Trophoblast cell (in vitro differentiated cells and primary cell): Measurements from ENCODE around the gene AGBL1.

Experiments used
- DNase-seq, 2 donors: peaks; one replicate each; pipeline ENCODE4 v3.0.0-alpha.2; 2016
- H2AFZ ChIP-seq: 2 replicates; pipeline ENCODE4 v1.6.1; 2013; ENCODE audit warnings: low read length, moderate library complexity, mild to moderate bottlenecking; ENCODE audit not compliant: insufficient read depth, poor library complexity
- H2AK5ac ChIP-seq: 2 replicates; pipeline ENCODE4 v1.6.1; 2013; ENCODE audit warnings: mild to moderate bottlenecking, low read length
- H2BK120ac ChIP-seq: 2 replicates; pipeline ENCODE4 v1.6.1; 2013; ENCODE audit warnings: low read length, mild to moderate bottlenecking, moderate library complexity; ENCODE audit not compliant: insufficient read depth, poor library complexity
- H2BK12ac ChIP-seq: 2 replicates; pipeline ENCODE4 v1.6.1; 2013; ENCODE audit warnings: mild to moderate bottlenecking, low read length, moderate library complexity
- H2BK5ac ChIP-seq: 2 replicates; pipeline ENCODE4 v1.6.1; 2013; ENCODE audit warnings: low read length, low read depth, moderate library complexity, mild to moderate bottlenecking; ENCODE audit not compliant: poor library complexity
- H3K14ac ChIP-seq: 2 replicates; pipeline ENCODE4 v1.6.1; 2013; ENCODE audit warnings: mild to moderate bottlenecking, low read length
- H3K18ac ChIP-seq: 2 replicates; pipeline ENCODE4 v1.6.1; 2013; ENCODE audit warnings: mild to moderate bottlenecking, low read length
- H3K23ac ChIP-seq: 2 replicates; pipeline ENCODE4 v1.6.1; 2013; ENCODE audit warnings: low read length
- H3K27ac ChIP-seq: 2 replicates; pipeline ENCODE4 v1.5.1; 2013; ENCODE audit warnings: low read depth, mild to moderate bottlenecking, inconsistent platforms, low read length, moderate library complexity
- H3K27me3 ChIP-seq: 2 replicates; pipeline ENCODE4 v1.6.1; 2013; ENCODE audit warnings: inconsistent platforms, mild to moderate bottlenecking, low read length, moderate library complexity; ENCODE audit not compliant: insufficient read depth
- H3K36me3 ChIP-seq, 2 experiments: 1 replicate in 1 of 2; 2 replicates in 1 of 2; pipeline ENCODE4 v1.6.1; 2013; ENCODE audit warnings: low read length in 2 of 2, mild to moderate bottlenecking in 2 of 2, moderate library complexity in 1 of 2; ENCODE audit not compliant: insufficient read depth in 2 of 2, control insufficient read depth in 1 of 2
- H3K4ac ChIP-seq: 2 replicates; pipeline ENCODE4 v1.6.1; 2013; ENCODE audit warnings: low read depth, mild to moderate bottlenecking, low read length, moderate library complexity
- H3K4me1 ChIP-seq, 2 experiments: 1 replicate in 1 of 2; 2 replicates in 1 of 2; pipeline ENCODE4 v1.6.1; 2013; ENCODE audit warnings: low read length in 2 of 2, mild to moderate bottlenecking in 2 of 2, moderate library complexity in 1 of 2; ENCODE audit not compliant: insufficient read depth in 2 of 2, control insufficient read depth in 1 of 2
- H3K4me2 ChIP-seq: 2 replicates; pipeline ENCODE4 v1.6.1; 2013; ENCODE audit warnings: inconsistent platforms, mild to moderate bottlenecking, low read length, moderate library complexity
- H3K4me3 ChIP-seq: 2 replicates; pipeline ENCODE4 v1.5.1; 2013; ENCODE audit warnings: mild to moderate bottlenecking, low read depth, low read length, inconsistent platforms
- H3K79me1 ChIP-seq: one replicate; pipeline ENCODE4 v1.6.1; 2013; ENCODE audit warnings: low read length
- H3K79me2 ChIP-seq: 2 replicates; pipeline ENCODE4 v1.6.1; 2013; ENCODE audit warnings: low read length, mild to moderate bottlenecking; ENCODE audit not compliant: control insufficient read depth, insufficient read depth, poor library complexity
- H3K9ac ChIP-seq: 2 replicates; pipeline ENCODE4 v1.6.1; 2013; ENCODE audit warnings: mild to moderate bottlenecking, low read length
- H3K9me3 ChIP-seq: 2 replicates; pipeline ENCODE4 v1.6.1; 2013; ENCODE audit warnings: low read depth, mild to moderate bottlenecking, control low read depth, inconsistent platforms, low read length; ENCODE audit not compliant: insufficient read depth
- H4K12ac ChIP-seq: 2 replicates; pipeline ENCODE4 v1.6.1; 2013; ENCODE audit warnings: low read depth, mild to moderate bottlenecking, low read length, moderate library complexity
- H4K8ac ChIP-seq: 2 replicates; pipeline ENCODE4 v1.6.1; 2013; ENCODE audit warnings: low read depth, mild to moderate bottlenecking, low read length, moderate library complexity
- H4K91ac ChIP-seq: one replicate; pipeline ENCODE4 v1.6.1; 2013; ENCODE audit warnings: low read depth, mild to moderate bottlenecking, low read length, moderate library complexity
- WGBS: extraction: QIAGEN DNeasy Blood & Tissue Kit; methylation state at CpG from one replicate; pipeline ENCODE4 v1.1.7; 2013; ENCODE audit warnings: missing lambda C conversion rate; ENCODE audit not compliant: insufficient read length, insufficient coverage; ENCODE audit errors: extremely low coverage; 5-methylcytosine and 5-hydroxymethylcytosine counted together

Gene AGBL1

DNA sequence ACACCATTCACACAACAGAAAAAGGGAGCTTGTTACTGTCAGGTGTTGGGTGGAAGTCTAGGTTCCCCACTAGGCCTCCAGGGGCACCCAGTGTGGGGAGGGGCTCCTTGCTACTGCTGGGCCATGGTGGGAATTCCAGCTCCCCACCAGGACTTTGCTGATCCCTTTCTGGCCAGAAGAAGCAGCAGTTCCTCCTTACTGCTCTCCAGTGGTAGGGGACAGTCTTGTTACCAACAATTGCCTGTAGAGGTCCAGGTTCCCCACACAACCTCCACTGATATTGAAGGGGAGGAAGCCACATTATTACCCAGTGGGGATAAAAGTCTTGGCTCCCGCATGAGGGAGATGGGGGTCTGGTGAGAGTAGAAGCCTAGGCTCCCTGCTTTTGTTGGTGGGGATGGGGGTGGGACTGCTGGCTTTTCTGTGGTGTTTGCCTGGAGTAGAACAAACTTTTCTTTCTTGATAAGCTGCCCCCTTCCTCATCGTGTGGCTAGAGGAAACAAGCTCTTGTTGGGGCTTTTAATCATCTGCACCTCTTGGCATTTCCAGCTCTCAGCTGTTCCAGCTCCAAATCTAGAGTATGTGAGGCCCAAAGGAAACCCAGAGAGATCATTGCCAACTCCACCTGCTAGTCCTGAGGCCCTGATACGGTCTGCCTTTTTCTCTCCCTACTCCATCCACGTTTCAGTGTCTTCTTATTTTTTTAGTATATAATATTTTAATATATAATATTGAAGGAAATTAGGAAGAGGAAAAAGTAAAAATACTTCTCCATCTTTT, 824.2 kb downstream of the AGBL1 start:
- Histone ChIP-seq H3K79me2 (peaks cover 3% of the 10 kb centered on the region), H4K12ac (no peak overlapping the region), H3K4me1 (peaks cover 4 to 11% of the 10 kb centered on the region in 2 experiments), H3K4me3 (no peak overlapping the region), H2BK120ac (no peak overlapping the region), H3K23ac (no peak overlapping the region), H4K8ac (no peak overlapping the region), H2AK5ac (no peak overlapping the region), H2BK5ac (no peak overlapping the region), H3K4ac (no peak overlapping the region), H3K4me2 (no peak overlapping the region), H2AFZ (no peak overlapping the region), H3K27ac (no peak overlapping the region), H4K91ac (no peak overlapping the region), H2BK12ac (no peak overlapping the region), H3K9ac (no peak overlapping the region), H3K14ac (no peak overlapping the region), H3K18ac (no peak overlapping the region), H3K79me1 (peaks cover 6% of the 10 kb centered on the region), H3K9me3 (no peaks in the 10 kb centered on the region), H3K36me3 (no peaks in the 10 kb centered on the region), H3K27me3 (no peaks in the 10 kb centered on the region)
- WGBS, result no CpG with 5 or more reads among the region's 4 CpGs
- DNase-seq, result no peak

GRCh38 chr15:86905625-86906256, 826.1 kb downstream of the AGBL1 start:
- H3K18ac ChIP-seq, result no peak overlapping the region
- H4K12ac ChIP-seq, result no peak overlapping the region
- no peak overlapping the region for H3K4ac ChIP-seq
- H3K36me3 ChIP-seq, result no peaks in the 10 kb centered on the region
- peak overlapping the region; percentile 58 for H2BK12ac ChIP-seq
- H3K4me1 ChIP-seq, result peaks cover 4 to 11% of the 10 kb centered on the region in 2 experiments
- H3K14ac ChIP-seq, result no peak overlapping the region
- no peak overlapping the region for H4K91ac ChIP-seq
- peak overlapping the region; percentile 35 for H2BK5ac ChIP-seq
- WGBS, result no CpG with 5 or more reads among the region's 3 CpGs
- no peak overlapping the region for H3K27ac ChIP-seq
- H2AFZ ChIP-seq, result no peak overlapping the region
- H3K79me1 ChIP-seq, result peaks cover 6% of the 10 kb centered on the region
- no peak overlapping the region for H3K23ac ChIP-seq
- no peak for DNase-seq
- H3K79me2 ChIP-seq, result peaks cover 3% of the 10 kb centered on the region
- no peak overlapping the region for H3K9ac ChIP-seq
- no peak overlapping the region for H2AK5ac ChIP-seq
- no peak overlapping the region for H4K8ac ChIP-seq
- peak overlapping the region; percentile 34 for H3K4me2 ChIP-seq
- H3K9me3 ChIP-seq, result no peaks in the 10 kb centered on the region
- H2BK120ac ChIP-seq, result peak overlapping the region; percentile 23
- no peaks in the 10 kb centered on the region for H3K27me3 ChIP-seq
- H3K4me3 ChIP-seq, result no peak overlapping the region

DNA sequence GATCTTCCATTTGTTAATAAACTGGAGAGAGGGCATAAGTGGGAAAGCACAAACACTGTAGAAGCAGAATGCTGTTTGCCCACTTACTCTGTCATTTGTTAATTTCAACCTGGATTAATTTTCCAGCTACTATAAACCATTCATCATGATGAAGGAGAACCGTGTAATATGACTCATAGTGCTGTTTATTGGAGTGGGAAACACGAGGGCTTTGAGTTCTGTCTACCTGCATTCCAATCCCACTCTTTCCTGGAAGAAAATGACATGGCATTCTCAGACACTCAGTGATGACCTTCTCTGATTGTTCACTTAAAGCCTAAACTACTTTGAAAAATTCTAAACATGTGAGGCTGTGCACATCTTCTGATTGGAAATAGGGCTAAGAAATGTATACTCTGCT, 826.7 kb downstream of the AGBL1 start:
- no peak overlapping the region for H2AK5ac ChIP-seq
- H3K14ac ChIP-seq, result no peak overlapping the region
- H3K4me1 ChIP-seq, result peaks cover 4 to 16% of the 10 kb centered on the region in 2 experiments
- H4K8ac ChIP-seq, result no peak overlapping the region
- H3K36me3 ChIP-seq, result no peaks in the 10 kb centered on the region
- no peak overlapping the region for H4K12ac ChIP-seq
- no peaks in the 10 kb centered on the region for H3K9me3 ChIP-seq
- H3K23ac ChIP-seq, result no peak overlapping the region
- peaks cover 8% of the 10 kb centered on the region for H3K79me1 ChIP-seq
- peak overlapping the region; percentile 35 for H2BK5ac ChIP-seq
- H3K4me2 ChIP-seq, result peak overlapping the region; percentile 34
- no CpG with 5 or more reads among the region's 2 CpGs for WGBS
- no peak overlapping the region for H4K91ac ChIP-seq
- no peaks in the 10 kb centered on the region for H3K27me3 ChIP-seq
- H3K4ac ChIP-seq, result no peak overlapping the region
- no peak overlapping the region for H3K18ac ChIP-seq
- H2BK12ac ChIP-seq, result peak overlapping the region; percentile 58
- H3K9ac ChIP-seq, result no peak overlapping the region
- peaks cover 3% of the 10 kb centered on the region for H3K79me2 ChIP-seq
- peak overlapping the region; percentile 69 for H3K27ac ChIP-seq
- H3K4me3 ChIP-seq, result no peak overlapping the region
- peak overlapping the region; percentile 23 for H2BK120ac ChIP-seq
- no peak overlapping the region for H2AFZ ChIP-seq
- DNase-seq, result peak; percentile 21 to 45

DNA sequence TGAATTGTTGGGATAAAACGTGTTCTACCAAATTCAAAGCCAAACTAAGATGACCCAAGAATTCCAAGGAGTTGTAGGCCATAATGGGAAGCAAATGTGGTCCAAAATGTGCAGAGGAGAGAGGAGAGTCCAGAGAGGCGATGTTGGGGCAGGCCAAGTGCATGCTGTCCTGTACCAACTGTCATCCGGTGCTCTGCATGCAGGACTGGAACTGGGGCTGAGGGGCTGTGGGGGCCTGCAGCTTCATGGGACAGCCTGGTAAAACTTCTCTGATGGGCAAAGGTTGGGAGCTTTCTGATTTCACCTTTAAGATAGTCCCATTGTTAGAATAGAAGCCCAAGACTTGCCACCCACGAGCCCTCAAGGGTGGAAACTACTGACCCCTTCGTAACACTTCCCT, 831.4 kb downstream of the AGBL1 start:
- H3K18ac ChIP-seq, result no peak overlapping the region
- no peak overlapping the region for H4K12ac ChIP-seq
- H3K27me3 ChIP-seq, result no peaks in the 10 kb centered on the region
- no peak overlapping the region for H3K14ac ChIP-seq
- no peaks in the 10 kb centered on the region for H3K36me3 ChIP-seq
- no peak overlapping the region for H3K9ac ChIP-seq
- no peak overlapping the region for H3K4ac ChIP-seq
- no peak overlapping the region for H3K23ac ChIP-seq
- H3K4me2 ChIP-seq, result no peak overlapping the region
- peaks cover 3% of the 10 kb centered on the region for H3K79me2 ChIP-seq
- H3K79me1 ChIP-seq, result peaks cover 7% of the 10 kb centered on the region
- H2BK12ac ChIP-seq, result no peak overlapping the region
- no peak overlapping the region for H3K4me3 ChIP-seq
- no peaks in the 10 kb centered on the region for H3K9me3 ChIP-seq
- no peak overlapping the region for H4K8ac ChIP-seq
- no peak overlapping the region for H2BK120ac ChIP-seq
- no CpG with 5 or more reads among the region's 5 CpGs for WGBS
- H3K4me1 ChIP-seq, result peaks cover 4 to 13% of the 10 kb centered on the region in 2 experiments
- no peak for DNase-seq
- no peak overlapping the region for H2AK5ac ChIP-seq
- H2BK5ac ChIP-seq, result no peak overlapping the region
- H2AFZ ChIP-seq, result no peak overlapping the region
- no peak overlapping the region for H3K27ac ChIP-seq
- no peak overlapping the region for H4K91ac ChIP-seq
